ENCODE results near the gene NHSL2.

NHSL2 gene

GRCh38 chrX:72137846-72138495 lies 227.3 kb downstream of the NHSL2 start:
- Mint-ChIP-seq H3K4me1 (peaks cover 13% of the 10 kb centered on the region), H3K9me3 (peaks cover 74% of the 10 kb centered on the region), H3K4me3 (no peak overlapping the region), H3K27me3 (ENCODE audit: low read depth, poor library complexity) (peaks cover 8% of the 10 kb centered on the region), H3K27ac (no peak overlapping the region), H3K36me3 (ENCODE audit: low read depth) (peaks cover 41% of the 10 kb centered on the region)
- no peak for DNase-seq
- TF ChIP-seq CTCF (IDR thresholded peaks at IDR 0.05): no peak

DNA sequence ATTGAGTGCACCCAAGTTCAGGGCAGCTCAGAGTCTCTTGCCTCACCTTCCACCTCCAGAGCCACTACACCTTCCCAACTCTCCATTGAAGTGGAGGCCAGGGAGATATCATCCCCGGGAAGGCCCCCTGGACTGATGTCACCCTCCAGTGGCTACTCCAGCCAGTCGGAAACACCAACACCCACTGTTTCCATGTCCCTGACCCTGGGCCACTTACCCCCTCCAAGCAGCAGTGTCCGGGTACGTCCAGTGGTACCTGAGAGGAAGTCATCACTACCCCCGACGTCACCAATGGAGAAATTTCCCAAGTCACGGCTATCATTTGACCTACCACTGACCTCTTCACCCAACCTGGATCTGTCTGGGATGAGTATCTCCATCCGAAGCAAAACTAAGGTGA lies 228.9 kb downstream of the NHSL2 start:
- TF ChIP-seq CTCF (IDR thresholded peaks at IDR 0.05): no peak
- no peak overlapping the region for H3K4me3 Mint-ChIP-seq
- peaks cover 76% of the 10 kb centered on the region for H3K9me3 Mint-ChIP-seq
- no peak overlapping the region for H3K27ac Mint-ChIP-seq
- DNase-seq: no peak
- H3K4me1 Mint-ChIP-seq: peaks cover 9% of the 10 kb centered on the region
- peaks cover 47% of the 10 kb centered on the region for H3K36me3 Mint-ChIP-seq (ENCODE audit: low read depth)
- peaks cover 2% of the 10 kb centered on the region for H3K27me3 Mint-ChIP-seq (ENCODE audit: low read depth, poor library complexity)

DNA sequence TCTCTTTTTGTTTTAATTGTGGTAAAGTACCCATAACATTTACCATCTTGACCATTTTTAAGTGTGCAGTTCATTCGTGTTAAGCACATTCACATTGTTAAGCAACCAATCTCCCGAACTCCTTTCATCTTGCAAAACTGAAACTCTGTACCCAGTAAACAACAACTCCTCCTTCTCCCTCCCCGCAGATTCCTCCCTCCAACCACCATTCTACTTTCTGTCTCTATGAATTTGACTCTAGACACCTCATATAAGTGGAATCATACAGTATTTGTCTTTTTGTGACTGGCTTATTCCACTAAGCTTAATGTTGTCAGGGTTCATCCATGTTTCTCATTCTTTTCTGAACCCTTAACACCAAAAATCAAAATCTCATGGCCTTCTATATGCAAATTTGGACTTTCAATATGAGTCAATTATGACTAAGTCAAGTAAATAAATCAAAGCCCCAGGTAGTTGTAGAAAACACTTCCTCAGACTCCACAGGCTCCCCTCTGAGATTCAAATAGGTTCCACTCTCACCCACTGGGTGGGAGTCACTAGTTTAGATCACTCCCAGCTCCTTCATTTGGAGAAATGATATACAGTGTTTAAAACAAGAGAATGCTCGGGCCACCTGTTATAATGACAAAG lies 230.8 kb downstream of the NHSL2 start:
- TF ChIP-seq CTCF (IDR thresholded peaks at IDR 0.05): no peak
- Mint-ChIP-seq H3K9me3 (peaks cover 65% of the 10 kb centered on the region), H3K27me3 (ENCODE audit: low read depth, poor library complexity) (no peaks in the 10 kb centered on the region), H3K4me1 (peaks cover 9% of the 10 kb centered on the region), H3K27ac (no peak overlapping the region), H3K36me3 (ENCODE audit: low read depth) (peaks cover 52% of the 10 kb centered on the region), H3K4me3 (no peak overlapping the region)
- DNase-seq: no peak

- H3K27me3 Mint-ChIP-seq (ENCODE audit: low read depth, poor library complexity): no peaks in the 10 kb centered on the region
- no peak overlapping the region for H3K4me3 Mint-ChIP-seq
- no peak overlapping the region for H3K27ac Mint-ChIP-seq
- peaks cover 62% of the 10 kb centered on the region for H3K9me3 Mint-ChIP-seq
- H3K4me1 Mint-ChIP-seq: peaks cover 9% of the 10 kb centered on the region
- no peak for TF ChIP-seq CTCF (IDR thresholded peaks at IDR 0.05)
- DNase-seq: no peak
- H3K36me3 Mint-ChIP-seq (ENCODE audit: low read depth): peaks cover 52% of the 10 kb centered on the region
These were observed 231.6 kb downstream of the NHSL2 start for GRCh38 chrX:72142094-72142793.

- peaks cover 52% of the 10 kb centered on the region for H3K36me3 Mint-ChIP-seq (ENCODE audit: low read depth)
- no peaks in the 10 kb centered on the region for H3K27me3 Mint-ChIP-seq (ENCODE audit: low read depth, poor library complexity)
- H3K4me1 Mint-ChIP-seq: peaks cover 9% of the 10 kb centered on the region
- peaks cover 58% of the 10 kb centered on the region for H3K9me3 Mint-ChIP-seq
- no peak for DNase-seq
- TF ChIP-seq CTCF (IDR thresholded peaks at IDR 0.05): no peak
- no peak overlapping the region for H3K27ac Mint-ChIP-seq
- no peak overlapping the region for H3K4me3 Mint-ChIP-seq
These were observed 232.4 kb downstream of the NHSL2 start for GRCh38 chrX:72142794-72143608.
